Gastroesophageal sphincter (tissue), 3 donors: Measurements from ENCODE around the gene RADX.

Experiments
- CTCF ChIP-seq, 4 experiments: fragments of 200-600 bp in 2 of 4; fragments of 450-650 bp in 2 of 4; sonication (generic) in 1 of 4; IDR thresholded peaks; one replicate each; pipeline ENCODE4 v1.5.1; 2017 to 2019; ENCODE audit warnings: antibody characterized with exemption in 4 of 4, mild to moderate bottlenecking in 2 of 4, moderate library complexity in 2 of 4
- EP300 ChIP-seq: sonication (generic); formaldehyde crosslinking; IDR thresholded peaks from one replicate; pipeline ENCODE4 v1.6.1; 2017; ENCODE audit warnings: antibody characterized with exemption, mild to moderate bottlenecking
- POLR2A ChIP-seq, 2 donors: fragments of 450-650 bp; IDR thresholded peaks; one replicate each; pipeline ENCODE4 v1.6.1; 2017; ENCODE audit warnings: antibody characterized with exemption in 2 of 2, mild to moderate bottlenecking in 2 of 2, moderate library complexity in 1 of 2
- POLR2AphosphoS5 ChIP-seq: sonication (generic); formaldehyde crosslinking; IDR thresholded peaks from one replicate; pipeline ENCODE4 v1.6.1; 2017; ENCODE audit warnings: antibody characterized with exemption

DNA sequence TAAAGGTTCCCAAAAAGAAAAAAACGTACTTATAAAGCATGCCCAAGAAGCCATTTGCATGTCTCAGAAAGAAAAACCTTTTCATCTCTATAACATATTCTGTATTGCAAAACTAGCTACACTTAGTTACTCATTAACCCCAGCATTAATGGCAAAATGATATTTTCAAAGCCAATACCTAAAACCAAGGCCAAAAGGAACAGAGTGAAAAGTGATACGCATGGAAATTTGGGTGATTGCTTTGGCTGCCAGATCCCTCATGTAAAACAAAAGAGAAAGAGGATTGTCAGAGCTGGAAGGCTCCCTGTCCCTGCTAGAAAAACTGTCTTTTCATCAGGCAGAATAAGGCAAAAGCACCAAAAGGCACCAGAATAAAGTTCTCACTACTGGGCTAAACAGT, 46.8 kb upstream of the RADX start:
- no peak for TF ChIP-seq CTCF (IDR thresholded peaks at IDR 0.05)
- no peak for TF ChIP-seq POLR2A (IDR thresholded peaks at IDR 0.05)
- no peak for TF ChIP-seq EP300
- TF ChIP-seq POLR2AphosphoS5 = no peak
